ENCODE results near the gene AIDA. TPM values are rescaled to one million over a fixed set of nuclear protein-coding genes. Genes with fewer than 3 reads are reported as not detected.

Gene AIDA
- total RNA-seq, 2 experiments from 2014 or later: 9.0 to 24.1 TPM

GRCh38 chr1:222641269-222641948, 70.9 kb downstream of the AIDA start:
- DNase-seq (ENCODE audit: low spot score): no peak
- Histone ChIP-seq H4K20me1 (ENCODE audit: insufficient read depth, low read length) (no peaks in the 10 kb centered on the region), H3K9me3 (ENCODE audit: low read length) (no peaks in the 10 kb centered on the region), H3K36me3 (ENCODE audit: insufficient read depth, low read length) (peaks cover 2% of the 10 kb centered on the region; the same call in 1 of the 2 replicates), H3K4me1 (ENCODE audit: insufficient read depth, low read length, poor library complexity, severe bottlenecking) (peaks cover 15% of the 10 kb centered on the region), H3K4me3 (ENCODE audit: low read depth, low read length, poor library complexity, severe bottlenecking) (no peak overlapping the region), H3K4me2 (ENCODE audit: low read length) (no peak overlapping the region), H3K9me2 (ENCODE audit: insufficient read depth, low read length) (no peaks in the 10 kb centered on the region), H2AFZ (ENCODE audit: low read length) (no peak overlapping the region), H3K27ac (ENCODE audit: low read depth, low read length, poor library complexity, severe bottlenecking) (no peak overlapping the region), H3K79me2 (ENCODE audit: insufficient read depth, low read depth, low read length) (peaks cover 17% of the 10 kb centered on the region)
- CTCF ChIA-PET (ENCODE audit: unreplicated experiment): no interaction called here
- intact Hi-C loops (cut with micrococcal nuclease; ENCODE audit: unreplicated experiment): no loop called here
- POLR2A ChIA-PET: interaction anchor here (0.6 to 1.1 kb wide), 2 partner anchors 34 to 52 kb away, joined by 3 read pairs; partner anchors contain the start of gene TAF1A
- TF ChIP-seq EZH2phosphoT487 (IDR thresholded peaks at IDR 0.05; ENCODE audit: borderline replicate concordance, low read depth, low read length): no peak
- TF ChIP-seq, protein P1, sequence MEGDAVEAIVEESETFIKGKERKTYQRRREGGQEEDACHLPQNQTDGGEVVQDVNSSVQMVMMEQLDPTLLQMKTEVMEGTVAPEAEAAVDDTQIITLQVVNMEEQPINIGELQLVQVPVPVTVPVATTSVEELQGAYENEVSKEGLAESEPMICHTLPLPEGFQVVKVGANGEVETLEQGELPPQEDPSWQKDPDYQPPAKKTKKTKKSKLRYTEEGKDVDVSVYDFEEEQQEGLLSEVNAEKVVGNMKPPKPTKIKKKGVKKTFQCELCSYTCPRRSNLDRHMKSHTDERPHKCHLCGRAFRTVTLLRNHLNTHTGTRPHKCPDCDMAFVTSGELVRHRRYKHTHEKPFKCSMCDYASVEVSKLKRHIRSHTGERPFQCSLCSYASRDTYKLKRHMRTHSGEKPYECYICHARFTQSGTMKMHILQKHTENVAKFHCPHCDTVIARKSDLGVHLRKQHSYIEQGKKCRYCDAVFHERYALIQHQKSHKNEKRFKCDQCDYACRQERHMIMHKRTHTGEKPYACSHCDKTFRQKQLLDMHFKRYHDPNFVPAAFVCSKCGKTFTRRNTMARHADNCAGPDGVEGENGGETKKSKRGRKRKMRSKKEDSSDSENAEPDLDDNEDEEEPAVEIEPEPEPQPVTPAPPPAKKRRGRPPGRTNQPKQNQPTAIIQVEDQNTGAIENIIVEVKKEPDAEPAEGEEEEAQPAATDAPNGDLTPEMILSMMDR (conservative IDR thresholded peaks at IDR 0.05; ENCODE audit: low read length): no peak
- BruUV-seq (replicated peaks): no TSS peak

DNA sequence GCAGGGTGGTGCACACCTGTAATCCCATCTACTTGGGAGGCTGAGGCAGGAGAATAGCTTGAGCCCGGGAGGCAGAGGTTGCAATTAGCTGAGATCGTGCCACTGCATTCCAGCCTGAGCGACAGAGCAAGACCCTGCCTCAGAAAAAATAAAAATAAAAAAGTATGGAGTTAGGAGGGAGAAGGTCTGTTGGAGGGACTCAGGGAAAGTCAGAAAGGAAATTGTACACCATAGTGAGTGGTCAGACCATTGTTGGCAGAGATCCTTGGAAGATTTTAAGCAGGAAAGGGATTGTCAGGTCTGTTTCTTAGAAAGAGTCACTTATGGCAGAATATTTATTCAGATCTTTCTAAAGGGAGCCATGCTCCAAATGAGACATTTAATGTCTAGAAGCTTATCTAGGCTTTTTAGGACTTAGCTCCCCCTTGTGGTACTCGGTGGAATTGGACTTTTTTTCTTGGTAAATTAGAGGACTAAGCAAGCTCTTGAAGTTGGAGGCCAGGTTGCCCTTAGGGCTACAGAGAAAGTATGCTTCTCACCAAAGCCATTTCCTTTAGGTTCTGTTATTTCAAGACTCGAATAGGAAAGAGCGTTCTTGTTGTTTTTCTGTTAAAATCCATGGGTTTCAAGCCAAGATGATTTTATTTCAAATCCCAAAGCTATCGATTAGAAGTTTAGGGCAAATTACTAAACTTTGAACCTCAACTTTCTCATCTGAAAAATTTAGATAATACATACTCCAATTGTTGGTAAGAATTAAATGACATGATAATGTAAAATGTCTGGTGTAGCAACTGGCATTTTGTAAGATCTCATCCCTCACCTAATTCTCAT, 77.9 kb downstream of the AIDA start:
- CTCF ChIA-PET (ENCODE audit: unreplicated experiment): interaction anchor here (0.8 to 0.9 kb wide), 2 partner anchors 11 to 15 kb away, joined by 3 read pairs; no protein-coding TSS in a partner anchor
- H4K20me1 ChIP-seq (ENCODE audit: insufficient read depth, low read length): no peaks in the 10 kb centered on the region
- H2AFZ ChIP-seq (ENCODE audit: low read length): no peak overlapping the region
- intact Hi-C loops (cut with micrococcal nuclease; ENCODE audit: unreplicated experiment): loop anchor here (1.0 kb wide), 1 partner anchor 169 kb away; no protein-coding TSS in a partner anchor
- H3K9me3 ChIP-seq (ENCODE audit: low read length): no peaks in the 10 kb centered on the region
- no peaks in the 10 kb centered on the region for H3K79me2 ChIP-seq (ENCODE audit: insufficient read depth, low read depth, low read length)
- peak; percentile 86 for DNase-seq (ENCODE audit: low spot score)
- no peak for TF ChIP-seq EZH2phosphoT487 (IDR thresholded peaks at IDR 0.05; ENCODE audit: borderline replicate concordance, low read depth, low read length)
- TF ChIP-seq, protein P1 (conservative IDR thresholded peaks at IDR 0.05; ENCODE audit: low read length): peak; percentile 96
- H3K4me1 ChIP-seq (ENCODE audit: insufficient read depth, low read length, poor library complexity, severe bottlenecking): no peaks in the 10 kb centered on the region
- POLR2A ChIA-PET: interaction anchor here (0.7 to 1.2 kb wide), 9 partner anchors 9 to 175 kb away, joined by 3 to 6 read pairs (median 3); partner anchors contain the start of gene TAF1A
- H3K4me2 ChIP-seq (ENCODE audit: low read length): no peak overlapping the region
- no peak overlapping the region for H3K27ac ChIP-seq (ENCODE audit: low read depth, low read length, poor library complexity, severe bottlenecking)
- H3K4me3 ChIP-seq (ENCODE audit: low read depth, low read length, poor library complexity, severe bottlenecking): no peak overlapping the region
- no peaks in the 10 kb centered on the region for H3K9me2 ChIP-seq (ENCODE audit: insufficient read depth, low read length)
- BruUV-seq (replicated peaks): no TSS peak
- no peaks in the 10 kb centered on the region for H3K36me3 ChIP-seq (ENCODE audit: insufficient read depth, low read length)
